HEK293 (cell line): ENCODE measurements around the gene CTXN3.

Source experiments
- CTCF ChIA-PET: fragments of 350-600 bp; formaldehyde crosslinking; extraction: SDS; loops from one replicate; lab custom pipeline; 2021; ENCODE audit warnings: antibody characterized with exemption; lab: Yijun Ruan, JAX
- POLR2A ChIA-PET: fragments of 300-600 bp; formaldehyde crosslinking; extraction: SDS; loops from one replicate; lab custom pipeline; 2020; ENCODE audit warnings: antibody characterized with exemption, inconsistent platforms; lab: Yijun Ruan, JAX
- H3K27ac ChIP-seq: fragments of 200-500 bp; sonication (Bioruptor generic); 2 replicates; pipeline ENCODE4 v1.5.1; 2014; ENCODE audit warnings: low read depth, low read length, control low read depth, inconsistent platforms; ENCODE audit errors: extremely low read depth
- H3K36me3 ChIP-seq, 2 experiments: fragments of 200-500 bp in 1 of 2; sonication (Bioruptor generic) in 1 of 2; 1 replicate in 1 of 2; 2 replicates in 1 of 2; pipeline ENCODE4 v1.5.1; 2014 to 2017; ENCODE audit warnings: inconsistent platforms in 2 of 2, low read length in 2 of 2; ENCODE audit not compliant: control insufficient read depth in 2 of 2, insufficient read depth in 1 of 2
- H3K4me1 ChIP-seq: fragments of 200-500 bp; sonication (Bioruptor generic); 2 replicates; pipeline ENCODE4 v1.5.1; 2014; ENCODE audit warnings: mild to moderate bottlenecking, low read length, inconsistent platforms; ENCODE audit not compliant: control insufficient read depth, insufficient read depth
- H3K4me3 ChIP-seq: 2 replicates; pipeline ENCODE4 v1.5.1; 2011; ENCODE audit warnings: low read depth, mild to moderate bottlenecking, control low read depth, low read length, moderate library complexity
- H3K9me3 ChIP-seq: fragments of 200-500 bp; sonication (Bioruptor generic); 2 replicates; pipeline ENCODE4 v1.5.1; 2014; ENCODE audit warnings: low read depth, low read length, inconsistent platforms; ENCODE audit not compliant: control insufficient read depth, insufficient read depth
- GFI1B ChIP-seq: fragments of 450-650 bp; formaldehyde crosslinking; IDR thresholded peaks from 2 replicates; pipeline ENCODE4 v1.5.1; 2016; ENCODE audit warnings: missing biosample characterization, missing genetic modification characterization
- GLI4 ChIP-seq: fragments of 450-650 bp; formaldehyde crosslinking; IDR thresholded peaks from 2 replicates; pipeline ENCODE4 v1.5.1; 2016; ENCODE audit warnings: missing biosample characterization, missing genetic modification characterization
- MEIS1 ChIP-seq: sonication (generic); formaldehyde crosslinking; IDR thresholded peaks from 2 replicates; pipeline ENCODE4 v1.8.1; 2022; ENCODE audit warnings: missing genetic modification reagents, mild to moderate bottlenecking, borderline replicate concordance
- PRDM1 ChIP-seq: fragments of 450-650 bp; formaldehyde crosslinking; IDR thresholded peaks from 2 replicates; pipeline ENCODE4; 2016; ENCODE audit warnings: missing biosample characterization, missing genetic modification characterization
- ZBTB48 ChIP-seq: fragments of 450-650 bp; formaldehyde crosslinking; IDR thresholded peaks from 2 replicates; pipeline ENCODE4 v1.5.1; 2016; ENCODE audit warnings: missing biosample characterization, missing genetic modification characterization
- ZFHX2 ChIP-seq: fragments of 450-650 bp; formaldehyde crosslinking; conservative IDR thresholded peaks from 2 replicates; pipeline ENCODE4 v1.5.1; 2016; ENCODE audit warnings: missing biosample characterization, missing genetic modification characterization
- ZNF138 ChIP-seq: fragments of 450-650 bp; formaldehyde crosslinking; IDR thresholded peaks from 2 replicates; pipeline ENCODE4 v1.5.1; 2016; ENCODE audit warnings: missing biosample characterization, missing genetic modification characterization, borderline replicate concordance
- ZNF157 ChIP-seq: fragments of 450-650 bp; formaldehyde crosslinking; IDR thresholded peaks from 2 replicates; pipeline ENCODE4 v1.5.1; 2016; ENCODE audit warnings: missing biosample characterization, missing genetic modification characterization
- ZNF404 ChIP-seq: fragments of 450-650 bp; formaldehyde crosslinking; IDR thresholded peaks from 2 replicates; pipeline ENCODE4 v1.5.1; 2017; ENCODE audit warnings: missing biosample characterization, missing genetic modification characterization
- ZNF48 ChIP-seq: fragments of 450-650 bp; formaldehyde crosslinking; IDR thresholded peaks from 2 replicates; pipeline ENCODE4 v1.5.1; 2016; ENCODE audit warnings: missing biosample characterization, missing genetic modification characterization
- ZNF501 ChIP-seq: fragments of 450-650 bp; formaldehyde crosslinking; IDR thresholded peaks from 2 replicates; pipeline ENCODE4 v1.5.1; 2016; ENCODE audit warnings: missing biosample characterization, missing genetic modification characterization
- ZNF558 ChIP-seq: fragments of 450-650 bp; formaldehyde crosslinking; IDR thresholded peaks from 2 replicates; pipeline ENCODE4 v1.5.1; 2016; ENCODE audit warnings: missing biosample characterization, missing genetic modification characterization
- ZNF561 ChIP-seq: fragments of 450-650 bp; IDR thresholded peaks from 2 replicates; pipeline ENCODE4 v1.5.1; 2018; ENCODE audit warnings: missing biosample characterization, missing genetic modification characterization, borderline replicate concordance
- ZNF623 ChIP-seq: fragments of 450-650 bp; formaldehyde crosslinking; IDR thresholded peaks from 2 replicates; pipeline ENCODE4 v1.5.1; 2016; ENCODE audit warnings: missing biosample characterization, missing genetic modification characterization
- ZNF626 ChIP-seq: fragments of 450-650 bp; sonication (Bioruptor Pico); formaldehyde crosslinking; IDR thresholded peaks from 2 replicates; pipeline ENCODE4 v1.5.1; 2018; ENCODE audit warnings: missing biosample characterization, missing genetic modification characterization, inconsistent platforms
- TF ChIP-seq, protein P1 (sequence below): sonication (generic); formaldehyde crosslinking; IDR thresholded peaks from 2 replicates; pipeline ENCODE4 v1.8.1; 2022; ENCODE audit warnings: mild to moderate bottlenecking, moderate library complexity, missing genetic modification reagents
- TF ChIP-seq, protein P2 (sequence below): fragments of 450-650 bp; formaldehyde crosslinking; IDR thresholded peaks from 2 replicates; pipeline ENCODE4 v1.5.1; 2016; ENCODE audit warnings: missing biosample characterization, missing genetic modification characterization
- TF ChIP-seq, protein P3 (sequence below): fragments of 450-650 bp; formaldehyde crosslinking; IDR thresholded peaks from 2 replicates; pipeline ENCODE4 v1.5.1; 2016; ENCODE audit warnings: missing biosample characterization, missing genetic modification characterization
- TF ChIP-seq, protein P4 (sequence below): fragments of 450-650 bp; formaldehyde crosslinking; IDR thresholded peaks from 2 replicates; pipeline ENCODE4 v1.5.1; 2016; ENCODE audit warnings: missing biosample characterization, missing genetic modification characterization, borderline replicate concordance
- TF ChIP-seq, protein P5 (sequence below): fragments of 450-650 bp; formaldehyde crosslinking; IDR thresholded peaks from 2 replicates; pipeline ENCODE4 v1.5.1; 2017; ENCODE audit warnings: missing biosample characterization, missing genetic modification characterization

The CTXN3 gene

DNA sequence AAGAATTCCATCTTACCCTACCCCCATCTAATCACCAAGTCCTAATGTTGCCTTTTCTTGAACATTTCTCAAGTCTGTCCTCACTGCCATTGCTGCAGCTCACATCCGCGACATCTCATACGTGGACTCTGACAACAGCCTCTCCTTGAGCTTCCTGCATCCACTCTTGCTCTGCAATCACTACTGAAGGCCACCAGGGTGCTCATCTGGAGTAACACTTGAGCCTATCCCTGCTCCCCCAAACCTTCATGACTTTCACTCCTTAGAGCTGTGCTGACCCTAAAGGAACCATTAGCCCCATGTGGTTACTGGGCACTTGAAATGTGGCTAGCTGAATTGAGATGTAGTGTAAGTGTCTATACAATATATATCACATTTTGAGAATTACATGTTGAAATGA is 46.4 kb upstream of the CTXN3 start:
- Histone ChIP-seq H3K27ac (no peak overlapping the region), H3K9me3 (no peaks in the 10 kb centered on the region), H3K36me3 (no peaks in the 10 kb centered on the region), H3K4me1 (no peaks in the 10 kb centered on the region)
- TF ChIP-seq, protein P1, sequence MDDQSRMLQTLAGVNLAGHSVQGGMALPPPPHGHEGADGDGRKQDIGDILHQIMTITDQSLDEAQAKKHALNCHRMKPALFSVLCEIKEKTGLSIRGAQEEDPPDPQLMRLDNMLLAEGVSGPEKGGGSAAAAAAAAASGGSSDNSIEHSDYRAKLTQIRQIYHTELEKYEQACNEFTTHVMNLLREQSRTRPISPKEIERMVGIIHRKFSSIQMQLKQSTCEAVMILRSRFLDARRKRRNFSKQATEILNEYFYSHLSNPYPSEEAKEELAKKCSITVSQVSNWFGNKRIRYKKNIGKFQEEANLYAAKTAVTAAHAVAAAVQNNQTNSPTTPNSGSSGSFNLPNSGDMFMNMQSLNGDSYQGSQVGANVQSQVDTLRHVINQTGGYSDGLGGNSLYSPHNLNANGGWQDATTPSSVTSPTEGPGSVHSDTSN (CRISPR knock-in tag) = no peak
- no peak for TF ChIP-seq ZNF404 (tag by site-specific recombination)
- no peak for TF ChIP-seq ZNF626 (tag by site-specific recombination)
- TF ChIP-seq ZBTB48 = no peak
- TF ChIP-seq ZNF138 = no peak
- TF ChIP-seq, protein P2, sequence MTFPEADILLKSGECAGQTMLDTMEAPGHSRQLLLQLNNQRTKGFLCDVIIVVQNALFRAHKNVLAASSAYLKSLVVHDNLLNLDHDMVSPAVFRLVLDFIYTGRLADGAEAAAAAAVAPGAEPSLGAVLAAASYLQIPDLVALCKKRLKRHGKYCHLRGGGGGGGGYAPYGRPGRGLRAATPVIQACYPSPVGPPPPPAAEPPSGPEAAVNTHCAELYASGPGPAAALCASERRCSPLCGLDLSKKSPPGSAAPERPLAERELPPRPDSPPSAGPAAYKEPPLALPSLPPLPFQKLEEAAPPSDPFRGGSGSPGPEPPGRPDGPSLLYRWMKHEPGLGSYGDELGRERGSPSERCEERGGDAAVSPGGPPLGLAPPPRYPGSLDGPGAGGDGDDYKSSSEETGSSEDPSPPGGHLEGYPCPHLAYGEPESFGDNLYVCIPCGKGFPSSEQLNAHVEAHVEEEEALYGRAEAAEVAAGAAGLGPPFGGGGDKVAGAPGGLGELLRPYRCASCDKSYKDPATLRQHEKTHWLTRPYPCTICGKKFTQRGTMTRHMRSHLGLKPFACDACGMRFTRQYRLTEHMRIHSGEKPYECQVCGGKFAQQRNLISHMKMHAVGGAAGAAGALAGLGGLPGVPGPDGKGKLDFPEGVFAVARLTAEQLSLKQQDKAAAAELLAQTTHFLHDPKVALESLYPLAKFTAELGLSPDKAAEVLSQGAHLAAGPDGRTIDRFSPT (tag by site-specific recombination) = no peak
- no peak for TF ChIP-seq GFI1B (tag by site-specific recombination)
- no peak for TF ChIP-seq ZNF561
- TF ChIP-seq, protein P3, sequence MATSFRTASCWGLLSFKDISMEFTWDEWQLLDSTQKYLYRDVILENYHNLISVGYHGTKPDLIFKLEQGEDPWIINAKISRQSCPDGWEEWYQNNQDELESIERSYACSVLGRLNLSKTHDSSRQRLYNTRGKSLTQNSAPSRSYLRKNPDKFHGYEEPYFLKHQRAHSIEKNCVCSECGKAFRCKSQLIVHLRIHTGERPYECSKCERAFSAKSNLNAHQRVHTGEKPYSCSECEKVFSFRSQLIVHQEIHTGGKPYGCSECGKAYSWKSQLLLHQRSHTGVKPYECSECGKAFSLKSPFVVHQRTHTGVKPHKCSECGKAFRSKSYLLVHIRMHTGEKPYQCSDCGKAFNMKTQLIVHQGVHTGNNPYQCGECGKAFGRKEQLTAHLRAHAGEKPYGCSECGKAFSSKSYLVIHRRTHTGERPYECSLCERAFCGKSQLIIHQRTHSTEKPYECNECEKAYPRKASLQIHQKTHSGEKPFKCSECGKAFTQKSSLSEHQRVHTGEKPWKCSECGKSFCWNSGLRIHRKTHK (tag by site-specific recombination) = no peak
- TF ChIP-seq ZNF558 = no peak
- TF ChIP-seq, protein P4, sequence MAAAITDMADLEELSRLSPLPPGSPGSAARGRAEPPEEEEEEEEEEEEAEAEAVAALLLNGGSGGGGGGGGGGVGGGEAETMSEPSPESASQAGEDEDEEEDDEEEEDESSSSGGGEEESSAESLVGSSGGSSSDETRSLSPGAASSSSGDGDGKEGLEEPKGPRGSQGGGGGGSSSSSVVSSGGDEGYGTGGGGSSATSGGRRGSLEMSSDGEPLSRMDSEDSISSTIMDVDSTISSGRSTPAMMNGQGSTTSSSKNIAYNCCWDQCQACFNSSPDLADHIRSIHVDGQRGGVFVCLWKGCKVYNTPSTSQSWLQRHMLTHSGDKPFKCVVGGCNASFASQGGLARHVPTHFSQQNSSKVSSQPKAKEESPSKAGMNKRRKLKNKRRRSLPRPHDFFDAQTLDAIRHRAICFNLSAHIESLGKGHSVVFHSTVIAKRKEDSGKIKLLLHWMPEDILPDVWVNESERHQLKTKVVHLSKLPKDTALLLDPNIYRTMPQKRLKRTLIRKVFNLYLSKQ = no peak
- no peak for TF ChIP-seq ZNF48 (tag by site-specific recombination)
- no peak for TF ChIP-seq GLI4 (tag by site-specific recombination)
- no peak for TF ChIP-seq ZNF623 (tag by site-specific recombination)
- TF ChIP-seq, all 188 proteins: peak for 0
- POLR2A ChIA-PET = no interaction called here
- no peak overlapping the region for H3K4me3 ChIP-seq
- CTCF ChIA-PET = no interaction called here

DNA sequence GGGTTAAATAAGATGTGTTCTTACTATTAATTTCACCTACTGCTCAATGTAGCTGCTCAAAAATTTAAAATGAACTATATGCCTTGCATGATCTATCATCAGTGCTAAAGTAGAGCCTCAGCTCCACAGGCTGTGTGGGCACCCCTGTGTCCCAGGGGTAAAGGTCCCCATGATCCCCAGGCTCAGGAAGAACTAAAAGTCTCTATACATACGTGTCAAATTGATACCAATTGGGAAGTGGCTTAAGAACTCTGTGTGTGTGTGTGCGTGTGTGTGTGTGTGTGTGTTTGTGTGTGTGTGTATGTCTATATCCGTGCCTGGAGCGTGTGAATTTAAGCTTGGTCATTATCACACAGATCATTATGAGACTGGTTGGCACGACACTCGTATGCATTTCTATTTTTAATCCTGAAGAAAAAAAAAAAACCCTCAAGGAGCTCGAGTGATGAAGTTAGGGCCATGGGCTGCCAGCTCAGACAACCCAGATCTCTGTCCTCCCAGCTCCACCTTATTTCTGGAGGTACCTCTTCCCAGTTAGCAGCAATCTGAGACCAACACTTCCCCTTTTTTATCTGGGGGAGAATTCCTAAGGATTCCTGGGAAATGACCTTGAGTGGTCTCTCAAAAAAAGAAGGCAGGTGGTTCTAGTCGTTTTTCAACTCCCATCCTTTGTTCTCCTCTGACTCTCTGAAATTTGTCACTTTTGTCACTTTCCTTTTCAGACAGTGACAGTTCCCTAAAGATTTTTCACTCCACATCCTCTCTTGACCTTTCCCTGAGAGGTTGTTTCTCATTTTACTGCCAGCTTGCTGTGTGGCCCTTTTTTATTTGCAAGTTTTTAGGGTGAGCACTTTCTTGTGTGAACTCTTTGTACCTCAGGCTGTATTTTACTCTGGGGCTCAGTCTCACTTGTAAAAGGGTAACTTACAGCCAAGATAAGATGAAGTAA is 45.7 kb upstream of the CTXN3 start:
- TF ChIP-seq, protein P5, sequence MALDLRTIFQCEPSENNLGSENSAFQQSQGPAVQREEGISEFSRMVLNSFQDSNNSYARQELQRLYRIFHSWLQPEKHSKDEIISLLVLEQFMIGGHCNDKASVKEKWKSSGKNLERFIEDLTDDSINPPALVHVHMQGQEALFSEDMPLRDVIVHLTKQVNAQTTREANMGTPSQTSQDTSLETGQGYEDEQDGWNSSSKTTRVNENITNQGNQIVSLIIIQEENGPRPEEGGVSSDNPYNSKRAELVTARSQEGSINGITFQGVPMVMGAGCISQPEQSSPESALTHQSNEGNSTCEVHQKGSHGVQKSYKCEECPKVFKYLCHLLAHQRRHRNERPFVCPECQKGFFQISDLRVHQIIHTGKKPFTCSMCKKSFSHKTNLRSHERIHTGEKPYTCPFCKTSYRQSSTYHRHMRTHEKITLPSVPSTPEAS (tag by site-specific recombination) = peak; percentile 43
- TF ChIP-seq ZNF157 (tag by site-specific recombination) = no peak
- no peak for TF ChIP-seq MEIS1 (CRISPR knock-in tag)
- peak; percentile 87 for TF ChIP-seq PRDM1 (tag by site-specific recombination)
- TF ChIP-seq ZFHX2 (tag by site-specific recombination) = no peak
- no peak for TF ChIP-seq ZNF501 (tag by site-specific recombination)
- Histone ChIP-seq H3K36me3 (no peaks in the 10 kb centered on the region), H3K4me1 (no peaks in the 10 kb centered on the region), H3K27ac (no peak overlapping the region), H3K4me3 (no peak overlapping the region), H3K9me3 (no peaks in the 10 kb centered on the region)
- ChIA-PET CTCF (interaction anchor here (0.6 kb wide), 1 partner anchor 623 kb away, joined by 3 read pairs; no protein-coding TSS in a partner anchor), POLR2A (no interaction called here)
